HG03064 (cell line): ENCODE data around the gene H2BK1.

Source experiments
- ATAC-seq: cut with Tn5 transposase; IDR thresholded peaks from one replicate; pipeline ENCODE4 v1.9.1; 2021; ENCODE audit warnings: low read depth; ENCODE audit not compliant: unreplicated experiment

Gene H2BK1

GRCh38 chr7:151179946-151180345, 30.3 kb downstream of the H2BK1 start:
- ATAC-seq: no peak

- ATAC-seq: no peak
Observed at GRCh38 chr7:151179287-151179860, 30.9 kb downstream of the H2BK1 start.

GRCh38 chr7:151178831-151179230, 31.5 kb downstream of the H2BK1 start:
- no peak for ATAC-seq

- ATAC-seq: no peak
Observed at GRCh38 chr7:151178236-151178635, 32.1 kb downstream of the H2BK1 start.

- ATAC-seq: no peak
Observed at GRCh38 chr7:151177310-151177709, 33.0 kb downstream of the H2BK1 start.

GRCh38 chr7:151176401-151176800, 33.9 kb downstream of the H2BK1 start:
- no peak for ATAC-seq

- ATAC-seq: no peak
Observed at GRCh38 chr7:151175793-151176311, 34.4 kb downstream of the H2BK1 start.

GRCh38 chr7:151175047-151175792, 35.1 kb downstream of the H2BK1 start:
- ATAC-seq: no peak

GRCh38 chr7:151174246-151175046, 35.8 kb downstream of the H2BK1 start:
- no peak for ATAC-seq

GRCh38 chr7:151173386-151174245, 36.7 kb downstream of the H2BK1 start:
- ATAC-seq: no peak

- ATAC-seq: peak; percentile 78
Observed at GRCh38 chr7:151172273-151173141, 37.8 kb downstream of the H2BK1 start.

GRCh38 chr7:151168787-151169162, 41.5 kb downstream of the H2BK1 start:
- no peak for ATAC-seq

GRCh38 chr7:151168003-151168786, 42.1 kb downstream of the H2BK1 start:
- ATAC-seq: no peak

GRCh38 chr7:151167197-151167961, 42.9 kb downstream of the H2BK1 start, which contains the start of gene GBX1:
Gene GBX1, minus strand, starts transcription at chr7:151167694. Its CDS starts 146 bp downstream, at chr7:151167548.
- no peak for ATAC-seq

GRCh38 chr7:151166629-151167196, 43.6 kb downstream of the H2BK1 start:
- no peak for ATAC-seq

GRCh38 chr7:151161757-151162156, 48.5 kb downstream of the H2BK1 start:
- no peak for ATAC-seq
